ENCODE measurements around the gene CCDC83.

Gene CCDC83

GRCh38 chr11:85912414-85912813, 57.2 kb downstream of the CCDC83 start:
- no peak overlapping the region for H2BK12ac ChIP-seq (ENCODE audit: low read length)
- H3K27me3 ChIP-seq (ENCODE audit: control insufficient read depth in 3 of 3, insufficient read depth in 3 of 3, low read depth in 1 of 3, low read length in 3 of 3), result peaks cover 0 to 11% (median 0%) of the 10 kb centered on the region in 3 experiments
- no peak overlapping the region for H3K27ac ChIP-seq (replicated peaks; ENCODE audit: low read length)
- H3K4me1 ChIP-seq (ENCODE audit: control insufficient read depth in 2 of 2, insufficient read depth in 1 of 2, low read depth in 1 of 2, low read length in 2 of 2), result peaks cover 0 to 2% of the 10 kb centered on the region in 2 donors
- H3K18ac ChIP-seq (ENCODE audit: low read length), result no peak overlapping the region
- DNase-seq (ENCODE audit: low spot score), result no peak
- no peak overlapping the region for H3K4me3 ChIP-seq (ENCODE audit: low read length in 2 of 2)
- no peak overlapping the region for H2BK120ac ChIP-seq (ENCODE audit: low read depth, low read length)
- H3K79me1 ChIP-seq (ENCODE audit: low read depth, low read length), result no peaks in the 10 kb centered on the region
- no peak overlapping the region for H3K4ac ChIP-seq (ENCODE audit: low read length)
- no peak overlapping the region for H4K91ac ChIP-seq (ENCODE audit: low read depth, low read length, poor library complexity)
- H3K14ac ChIP-seq (ENCODE audit: low read length), result no peak overlapping the region
- H3K9me3 ChIP-seq (replicated peaks in 1 of 2; ENCODE audit: control insufficient read depth in 2 of 2, insufficient read depth in 1 of 2, low read depth in 1 of 2, low read length in 2 of 2), result peaks cover 0 to 3% of the 10 kb centered on the region in 2 donors
- no CpG with 5 or more reads among the region's 2 CpGs for WGBS, 2 donors (ENCODE audit: extremely low coverage in 2 of 2, insufficient read length in 2 of 2, insufficient replicate concordance in 1 of 2)
- H2BK15ac ChIP-seq (ENCODE audit: low read length), result no peak overlapping the region
- no peak overlapping the region for H3K4me2 ChIP-seq (ENCODE audit: insufficient read depth, low read length, poor library complexity, severe bottlenecking)
- no peaks in the 10 kb centered on the region for H3K36me3 ChIP-seq (replicated peaks in 1 of 2; ENCODE audit: control insufficient read depth in 2 of 2, insufficient read depth in 2 of 2, low read length in 2 of 2)
- no peak overlapping the region for H2BK5ac ChIP-seq (ENCODE audit: low read length)
- H2AFZ ChIP-seq (ENCODE audit: low read length), result no peak overlapping the region
- no peak overlapping the region for H2AK5ac ChIP-seq (ENCODE audit: low read depth, low read length)
- H3K23ac ChIP-seq (ENCODE audit: low read depth, low read length, poor library complexity), result no peak overlapping the region
- no peak overlapping the region for H3K9ac ChIP-seq (ENCODE audit: low read depth, low read length, poor library complexity)
- H4K8ac ChIP-seq (ENCODE audit: low read depth, low read length), result no peak overlapping the region

- Histone ChIP-seq H3K4me2 (ENCODE audit: insufficient read depth, low read length, poor library complexity, severe bottlenecking) (no peak overlapping the region), H3K18ac (ENCODE audit: low read length) (no peak overlapping the region), H2BK120ac (ENCODE audit: low read depth, low read length) (no peak overlapping the region), H3K4me1 (ENCODE audit: control insufficient read depth in 2 of 2, insufficient read depth in 1 of 2, low read depth in 1 of 2, low read length in 2 of 2) (peaks cover 0 to 2% of the 10 kb centered on the region in 2 donors), H3K14ac (ENCODE audit: low read length) (no peak overlapping the region), H2AFZ (ENCODE audit: low read length) (no peak overlapping the region), H3K4ac (ENCODE audit: low read length) (no peak overlapping the region), H3K9me3 (replicated peaks in 1 of 2; ENCODE audit: control insufficient read depth in 2 of 2, insufficient read depth in 1 of 2, low read depth in 1 of 2, low read length in 2 of 2) (peaks cover 0 to 3% of the 10 kb centered on the region in 2 donors), H3K36me3 (replicated peaks in 1 of 2; ENCODE audit: control insufficient read depth in 2 of 2, insufficient read depth in 2 of 2, low read length in 2 of 2) (no peaks in the 10 kb centered on the region), H3K27ac (replicated peaks; ENCODE audit: low read length) (no peak overlapping the region), H3K79me1 (ENCODE audit: low read depth, low read length) (no peaks in the 10 kb centered on the region), H4K91ac (ENCODE audit: low read depth, low read length, poor library complexity) (no peak overlapping the region), H3K23ac (ENCODE audit: low read depth, low read length, poor library complexity) (no peak overlapping the region), H3K9ac (ENCODE audit: low read depth, low read length, poor library complexity) (no peak overlapping the region), H2BK5ac (ENCODE audit: low read length) (no peak overlapping the region), H4K8ac (ENCODE audit: low read depth, low read length) (no peak overlapping the region), H3K4me3 (ENCODE audit: low read length in 2 of 2) (no peak overlapping the region), H2AK5ac (ENCODE audit: low read depth, low read length) (no peak overlapping the region), H2BK15ac (ENCODE audit: low read length) (no peak overlapping the region), H2BK12ac (ENCODE audit: low read length) (no peak overlapping the region), H3K27me3 (ENCODE audit: control insufficient read depth in 3 of 3, insufficient read depth in 3 of 3, low read depth in 1 of 3, low read length in 3 of 3) (peaks cover 0 to 11% (median 0%) of the 10 kb centered on the region in 3 experiments)
- no peak for DNase-seq (ENCODE audit: low spot score)
These were observed 58.3 kb downstream of the CCDC83 start for GRCh38 chr11:85913513-85913912.

- Histone ChIP-seq H3K14ac (ENCODE audit: low read length) (no peak overlapping the region), H4K8ac (ENCODE audit: low read depth, low read length) (no peak overlapping the region), H2BK120ac (ENCODE audit: low read depth, low read length) (no peak overlapping the region), H2BK5ac (ENCODE audit: low read length) (no peak overlapping the region), H3K79me1 (ENCODE audit: low read depth, low read length) (no peaks in the 10 kb centered on the region), H2BK15ac (ENCODE audit: low read length) (no peak overlapping the region), H3K36me3 (replicated peaks in 1 of 2; ENCODE audit: control insufficient read depth in 2 of 2, insufficient read depth in 2 of 2, low read length in 2 of 2) (no peaks in the 10 kb centered on the region), H3K9ac (ENCODE audit: low read depth, low read length, poor library complexity) (no peak overlapping the region), H3K4me3 (ENCODE audit: low read length in 2 of 2) (no peak overlapping the region), H3K4me2 (ENCODE audit: insufficient read depth, low read length, poor library complexity, severe bottlenecking) (no peak overlapping the region), H3K4ac (ENCODE audit: low read length) (no peak overlapping the region), H2BK12ac (ENCODE audit: low read length) (no peak overlapping the region), H3K27ac (replicated peaks; ENCODE audit: low read length) (no peak overlapping the region), H3K18ac (ENCODE audit: low read length) (no peak overlapping the region), H3K23ac (ENCODE audit: low read depth, low read length, poor library complexity) (no peak overlapping the region), H2AFZ (ENCODE audit: low read length) (no peak overlapping the region), H4K91ac (ENCODE audit: low read depth, low read length, poor library complexity) (no peak overlapping the region), H3K4me1 (ENCODE audit: control insufficient read depth in 2 of 2, insufficient read depth in 1 of 2, low read depth in 1 of 2, low read length in 2 of 2) (peaks cover 0 to 2% of the 10 kb centered on the region in 2 donors), H2AK5ac (ENCODE audit: low read depth, low read length) (no peak overlapping the region), H3K27me3 (ENCODE audit: control insufficient read depth in 3 of 3, insufficient read depth in 3 of 3, low read depth in 1 of 3, low read length in 3 of 3) (peaks cover 0 to 11% (median 0%) of the 10 kb centered on the region in 3 experiments), H3K9me3 (replicated peaks in 1 of 2; ENCODE audit: control insufficient read depth in 2 of 2, insufficient read depth in 1 of 2, low read depth in 1 of 2, low read length in 2 of 2) (peaks cover 0 to 3% of the 10 kb centered on the region in 2 donors)
- no CpG with 5 or more reads among the region's 6 CpGs for WGBS, 2 donors (ENCODE audit: extremely low coverage in 2 of 2, insufficient read length in 2 of 2, insufficient replicate concordance in 1 of 2)
- DNase-seq (ENCODE audit: low spot score), result no peak
These were observed 59.2 kb downstream of the CCDC83 start for GRCh38 chr11:85914425-85914824.

GRCh38 chr11:85918910-85919794, 64.0 kb downstream of the CCDC83 start:
- Histone ChIP-seq H2BK5ac (ENCODE audit: low read length) (no peak overlapping the region), H4K8ac (ENCODE audit: low read depth, low read length) (no peak overlapping the region), H3K9me3 (replicated peaks in 1 of 2; ENCODE audit: control insufficient read depth in 2 of 2, insufficient read depth in 1 of 2, low read depth in 1 of 2, low read length in 2 of 2) (peaks cover 0 to 3% of the 10 kb centered on the region in 2 donors), H3K79me1 (ENCODE audit: low read depth, low read length) (no peaks in the 10 kb centered on the region), H3K4me1 (ENCODE audit: control insufficient read depth in 2 of 2, insufficient read depth in 1 of 2, low read depth in 1 of 2, low read length in 2 of 2) (no peaks in the 10 kb centered on the region), H3K4me3 (ENCODE audit: low read length in 2 of 2) (no peak overlapping the region), H3K4me2 (ENCODE audit: insufficient read depth, low read length, poor library complexity, severe bottlenecking) (no peak overlapping the region), H2AK5ac (ENCODE audit: low read depth, low read length) (no peak overlapping the region), H3K27ac (replicated peaks; ENCODE audit: low read length) (no peak overlapping the region), H3K36me3 (replicated peaks in 1 of 2; ENCODE audit: control insufficient read depth in 2 of 2, insufficient read depth in 2 of 2, low read length in 2 of 2) (no peaks in the 10 kb centered on the region), H2BK120ac (ENCODE audit: low read depth, low read length) (no peak overlapping the region), H3K4ac (ENCODE audit: low read length) (no peak overlapping the region), H2BK12ac (ENCODE audit: low read length) (no peak overlapping the region), H2AFZ (ENCODE audit: low read length) (no peak overlapping the region), H3K27me3 (ENCODE audit: control insufficient read depth in 3 of 3, insufficient read depth in 3 of 3, low read depth in 1 of 3, low read length in 3 of 3) (peaks cover 0 to 4% (median 0%) of the 10 kb centered on the region in 3 experiments), H3K9ac (ENCODE audit: low read depth, low read length, poor library complexity) (no peak overlapping the region), H4K91ac (ENCODE audit: low read depth, low read length, poor library complexity) (no peak overlapping the region), H3K18ac (ENCODE audit: low read length) (no peak overlapping the region), H2BK15ac (ENCODE audit: low read length) (no peak overlapping the region), H3K14ac (ENCODE audit: low read length) (no peak overlapping the region), H3K23ac (ENCODE audit: low read depth, low read length, poor library complexity) (no peak overlapping the region)
- WGBS, 2 donors (ENCODE audit: extremely low coverage in 2 of 2, insufficient read length in 2 of 2, insufficient replicate concordance in 1 of 2), result no CpG with 5 or more reads among the region's 4 CpGs
- DNase-seq (ENCODE audit: low spot score), result no peak

Data from neuronal stem cell (in vitro differentiated cells).